Calu3 (cell line): ENCODE data around the gene LRRC59. TPM values are rescaled to one million over a fixed set of nuclear protein-coding genes. Genes with fewer than 3 reads are reported as not detected.

Source experiments
- BruUV-seq: library from RNA; stranded (reverse); fragments of 400-500 nt; replicated peaks from 2 replicates; lab custom pipeline; 2021; lab: Mats Ljungman, UMichigan
- CTCF ChIA-PET: fragments of 300-600 bp; sonication (Branson Sonifier 250); formaldehyde crosslinking; loops from one replicate; lab custom pipeline; 2022; ENCODE audit warnings: antibody characterized with exemption; lab: Charles Lee
- DNase-seq: peaks from one replicate; pipeline ENCODE4 v3.0.0; 2022
- H3K27ac Mint-ChIP-seq: one replicate; pipeline ENCODE4 v1.8.0; 2022; ENCODE audit warnings: mixed read lengths; ENCODE audit not compliant: unreplicated experiment
- H3K27me3 Mint-ChIP-seq: one replicate; pipeline ENCODE4 v1.8.0; 2022; ENCODE audit warnings: mixed read lengths; ENCODE audit not compliant: unreplicated experiment
- H3K36me3 Mint-ChIP-seq: one replicate; pipeline ENCODE4 v1.8.0; 2022; ENCODE audit warnings: mild to moderate bottlenecking, moderate library complexity, mixed read lengths; ENCODE audit not compliant: insufficient read depth, unreplicated experiment
- H3K4me1 Mint-ChIP-seq: one replicate; pipeline ENCODE4 v1.8.0; 2022; ENCODE audit warnings: mild to moderate bottlenecking, low read depth, mixed read lengths; ENCODE audit not compliant: unreplicated experiment
- H3K4me3 Mint-ChIP-seq: one replicate; pipeline ENCODE4 v1.8.0; 2022; ENCODE audit warnings: mild to moderate bottlenecking, low read depth, moderate library complexity, mixed read lengths; ENCODE audit not compliant: unreplicated experiment
- H3K9me3 Mint-ChIP-seq: one replicate; pipeline ENCODE4 v1.8.0; 2022; ENCODE audit warnings: low read depth, mixed read lengths; ENCODE audit not compliant: unreplicated experiment
- intact Hi-C: fragments of 100-400 bp; cut with micrococcal nuclease; formaldehyde crosslinking; loops from one replicate; pipeline ENCODE4 v1.10.0; 2022; ENCODE audit not compliant: unreplicated experiment
- total RNA-seq: library from RNA; stranded (reverse); gene quantifications from 2 replicates; pipeline ENCODE4 v1.2.3, GENCODE V29; 2022
- TF ChIP-seq, protein P1 (sequence below): fragments of 200-600 bp; IDR thresholded peaks from one replicate; pipeline ENCODE4 v1.8.0; 2022; ENCODE audit warnings: antibody characterized with exemption; ENCODE audit not compliant: unreplicated experiment

LRRC59 gene
- total RNA-seq, 1 experiment from 2014 or later: 212 TPM

- DNase-seq: no peak
- Mint-ChIP-seq H3K9me3 (no peaks in the 10 kb centered on the region), H3K27me3 (no peaks in the 10 kb centered on the region), H3K4me3 (no peak overlapping the region), H3K36me3 (peaks cover 47% of the 10 kb centered on the region), H3K4me1 (no peaks in the 10 kb centered on the region), H3K27ac (no peak overlapping the region)
- intact Hi-C loops: no loop called here
- TF ChIP-seq, protein P1, sequence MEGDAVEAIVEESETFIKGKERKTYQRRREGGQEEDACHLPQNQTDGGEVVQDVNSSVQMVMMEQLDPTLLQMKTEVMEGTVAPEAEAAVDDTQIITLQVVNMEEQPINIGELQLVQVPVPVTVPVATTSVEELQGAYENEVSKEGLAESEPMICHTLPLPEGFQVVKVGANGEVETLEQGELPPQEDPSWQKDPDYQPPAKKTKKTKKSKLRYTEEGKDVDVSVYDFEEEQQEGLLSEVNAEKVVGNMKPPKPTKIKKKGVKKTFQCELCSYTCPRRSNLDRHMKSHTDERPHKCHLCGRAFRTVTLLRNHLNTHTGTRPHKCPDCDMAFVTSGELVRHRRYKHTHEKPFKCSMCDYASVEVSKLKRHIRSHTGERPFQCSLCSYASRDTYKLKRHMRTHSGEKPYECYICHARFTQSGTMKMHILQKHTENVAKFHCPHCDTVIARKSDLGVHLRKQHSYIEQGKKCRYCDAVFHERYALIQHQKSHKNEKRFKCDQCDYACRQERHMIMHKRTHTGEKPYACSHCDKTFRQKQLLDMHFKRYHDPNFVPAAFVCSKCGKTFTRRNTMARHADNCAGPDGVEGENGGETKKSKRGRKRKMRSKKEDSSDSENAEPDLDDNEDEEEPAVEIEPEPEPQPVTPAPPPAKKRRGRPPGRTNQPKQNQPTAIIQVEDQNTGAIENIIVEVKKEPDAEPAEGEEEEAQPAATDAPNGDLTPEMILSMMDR: no peak
- CTCF ChIA-PET: interaction anchor here (3.4 kb wide), 1 partner anchor 119 kb away, joined by 28 read pairs; the partner anchor contains the start of gene RSAD1
- no TSS peak for BruUV-seq
These were observed 37.3 kb downstream of the LRRC59 start for GRCh38 chr17:50359998-50360461.

GRCh38 chr17:50359005-50359699, 38.2 kb downstream of the LRRC59 start:
- no peak overlapping the region for H3K4me3 Mint-ChIP-seq
- DNase-seq: no peak
- BruUV-seq: no TSS peak
- H3K4me1 Mint-ChIP-seq: no peaks in the 10 kb centered on the region
- TF ChIP-seq, protein P1: no peak
- H3K36me3 Mint-ChIP-seq: peaks cover 45% of the 10 kb centered on the region
- peak overlapping the region; percentile 35 for H3K27ac Mint-ChIP-seq
- H3K27me3 Mint-ChIP-seq: no peaks in the 10 kb centered on the region
- intact Hi-C loops: no loop called here
- CTCF ChIA-PET: interaction anchor here (0.6 kb wide), 1 partner anchor 449 kb away, joined by 5 read pairs; no protein-coding TSS in a partner anchor
- no peaks in the 10 kb centered on the region for H3K9me3 Mint-ChIP-seq

GRCh38 chr17:50358177-50358576, 39.1 kb downstream of the LRRC59 start:
- DNase-seq: no peak
- CTCF ChIA-PET: interaction anchor here (0.6 kb wide), 1 partner anchor 448 kb away, joined by 5 read pairs; no protein-coding TSS in a partner anchor

GRCh38 chr17:50356892-50357510, 40.3 kb downstream of the LRRC59 start:
- Mint-ChIP-seq H3K4me3 (no peak overlapping the region), H3K9me3 (no peaks in the 10 kb centered on the region), H3K27ac (no peak overlapping the region), H3K36me3 (peaks cover 54% of the 10 kb centered on the region), H3K27me3 (no peaks in the 10 kb centered on the region), H3K4me1 (no peaks in the 10 kb centered on the region)
- BruUV-seq: no TSS peak
- CTCF ChIA-PET: interaction anchor here (0.6 kb wide), 1 partner anchor 15 kb away, joined by 3 read pairs; no protein-coding TSS in a partner anchor
- no peak for DNase-seq
- TF ChIP-seq, protein P1: no peak
- intact Hi-C loops: no loop called here

More at GRCh38 chr17:50358177-50358576, 39.1 kb downstream of the LRRC59 start:
- no peaks in the 10 kb centered on the region for H3K9me3 Mint-ChIP-seq
- intact Hi-C loops: no loop called here
- H3K36me3 Mint-ChIP-seq: peaks cover 50% of the 10 kb centered on the region
- H3K4me1 Mint-ChIP-seq: no peaks in the 10 kb centered on the region
- no TSS peak for BruUV-seq
- H3K27me3 Mint-ChIP-seq: no peaks in the 10 kb centered on the region
- no peak overlapping the region for H3K4me3 Mint-ChIP-seq
- TF ChIP-seq, protein P1: no peak
- H3K27ac Mint-ChIP-seq: no peak overlapping the region
